Adipocyte (in vitro differentiated cells): Measurements from ENCODE around the gene SMOC1.

Source experiments
- DNase-seq: peaks from one replicate; pipeline ENCODE4 v3.0.0-alpha.2; 2015; ENCODE audit warnings: low read depth
- H3K27me3 ChIP-seq: replicated peaks from 2 replicates; pipeline ENCODE4 v1.7.0; 2013; ENCODE audit warnings: mild to moderate bottlenecking, low read length, moderate library complexity; ENCODE audit not compliant: control insufficient read depth, insufficient read depth
- H3K36me3 ChIP-seq: 2 replicates; pipeline ENCODE4 v1.7.0; 2013; ENCODE audit warnings: low read length, mild to moderate bottlenecking, moderate library complexity; ENCODE audit not compliant: control insufficient read depth, insufficient read depth, severe bottlenecking
- H3K4me1 ChIP-seq: 2 replicates; pipeline ENCODE4 v1.7.0; 2013; ENCODE audit warnings: mild to moderate bottlenecking, low read length, moderate library complexity; ENCODE audit not compliant: control insufficient read depth, insufficient read depth
- H3K4me3 ChIP-seq: 2 replicates; pipeline ENCODE4 v1.7.0; 2013; ENCODE audit warnings: mild to moderate bottlenecking, low read length, moderate library complexity
- H3K9ac ChIP-seq: 2 replicates; pipeline ENCODE4 v1.7.0; 2013; ENCODE audit warnings: mild to moderate bottlenecking, low read length, moderate library complexity
- H3K9me3 ChIP-seq: 2 replicates; pipeline ENCODE4 v1.7.0; 2013; ENCODE audit warnings: mild to moderate bottlenecking, low read length, moderate library complexity; ENCODE audit not compliant: control insufficient read depth

Gene SMOC1

DNA sequence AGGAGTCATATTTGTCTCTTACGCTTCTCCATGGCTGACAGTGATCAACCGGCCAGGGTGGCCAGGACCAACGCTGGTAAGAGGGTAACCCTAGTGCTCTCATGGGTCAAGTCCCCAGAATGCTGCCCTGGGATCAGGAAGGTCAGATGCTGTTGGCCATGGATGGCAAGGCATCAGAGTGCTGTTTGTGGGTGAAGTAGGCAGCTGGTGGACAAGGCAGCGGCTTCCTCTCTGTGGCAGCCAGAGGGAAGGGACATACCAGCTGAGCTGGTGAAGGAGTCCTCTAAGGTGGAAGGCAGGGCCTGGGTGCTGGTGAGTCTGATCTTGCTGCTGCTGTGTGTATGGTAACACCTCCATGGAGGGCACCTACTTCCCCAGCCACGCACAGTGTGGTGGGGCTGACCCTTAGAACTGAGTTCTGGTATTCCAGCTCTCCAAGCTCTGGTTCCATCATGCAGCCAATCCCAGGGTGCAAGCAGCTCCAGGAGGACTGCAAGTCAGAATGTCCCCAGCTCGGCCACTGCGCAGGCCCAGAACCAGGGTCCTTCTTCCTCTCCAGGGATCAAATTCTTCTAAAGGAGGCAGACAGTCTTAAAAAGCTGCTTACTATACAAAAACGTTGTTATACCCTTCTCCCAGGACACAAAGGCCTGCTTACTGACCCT is 13.4 kb upstream of the SMOC1 start:
- Histone ChIP-seq H3K4me1 (peaks cover 8% of the 10 kb centered on the region), H3K9ac (no peak overlapping the region)
- DNase-seq, result no peak

DNA sequence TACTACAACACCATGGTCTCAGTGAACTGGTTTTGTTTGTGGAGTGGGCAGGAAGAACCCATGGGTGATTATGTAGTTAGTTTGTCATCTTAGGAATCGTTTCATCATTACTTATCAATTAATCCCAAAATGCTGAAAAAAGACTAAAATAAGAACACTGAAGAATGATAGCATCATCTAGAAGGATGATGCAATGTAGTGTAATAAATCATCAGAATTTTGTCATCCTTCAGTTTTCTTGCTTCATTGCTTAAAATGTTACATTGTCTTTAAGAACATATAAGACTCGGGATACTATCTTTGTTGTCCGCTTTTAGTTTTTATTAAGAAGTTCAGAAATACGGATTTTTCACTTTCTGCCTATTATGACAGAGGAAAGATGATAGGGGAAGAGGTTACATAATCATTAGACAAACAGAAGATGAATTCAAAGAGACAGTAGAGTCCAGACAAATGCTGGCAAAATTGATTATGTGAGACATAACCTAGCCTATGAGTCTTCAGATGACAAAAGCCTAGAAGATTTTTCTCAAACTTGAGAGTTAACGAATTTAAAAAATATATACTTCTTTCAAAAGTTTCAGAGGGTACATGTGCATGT is 10.8 kb upstream of the SMOC1 start:
- no peak overlapping the region for H3K4me3 ChIP-seq
- H3K27me3 ChIP-seq, result no peaks in the 10 kb centered on the region
- H3K9ac ChIP-seq, result no peak overlapping the region
- H3K36me3 ChIP-seq, result no peaks in the 10 kb centered on the region
- H3K4me1 ChIP-seq, result peaks cover 5% of the 10 kb centered on the region
- H3K9me3 ChIP-seq, result peaks cover 13% of the 10 kb centered on the region
- DNase-seq, result no peak

More for the DNA sequence above, 13.4 kb upstream of the SMOC1 start:
- Histone ChIP-seq H3K27me3 (no peaks in the 10 kb centered on the region), H3K36me3 (no peaks in the 10 kb centered on the region), H3K4me3 (no peak overlapping the region), H3K9me3 (peaks cover 13% of the 10 kb centered on the region)

DNA sequence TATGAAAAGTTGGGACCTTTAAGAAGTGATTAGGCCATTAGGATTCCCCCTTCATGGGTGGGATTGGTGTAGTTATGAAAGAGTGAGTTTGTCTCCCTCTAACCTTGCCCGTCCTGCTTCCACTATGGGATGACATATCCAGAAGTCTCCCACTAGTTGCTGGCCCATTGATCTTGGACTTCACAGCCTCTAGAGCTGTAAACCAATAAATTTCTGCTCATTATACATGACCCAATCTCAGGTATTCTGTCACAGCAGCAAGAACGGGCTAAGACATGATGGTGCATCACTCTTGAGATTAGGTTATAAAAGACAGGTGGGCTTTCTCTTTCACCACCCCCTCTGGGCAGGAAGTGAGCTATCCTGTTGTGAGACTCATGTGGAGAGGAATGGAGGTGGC is 8.6 kb upstream of the SMOC1 start:
- peaks cover 8% of the 10 kb centered on the region for H3K4me1 ChIP-seq
- H3K9me3 ChIP-seq, result peaks cover 15% of the 10 kb centered on the region
- H3K9ac ChIP-seq, result no peak overlapping the region
- no peak overlapping the region for H3K4me3 ChIP-seq
- H3K36me3 ChIP-seq, result no peaks in the 10 kb centered on the region
- DNase-seq, result no peak
- H3K27me3 ChIP-seq, result no peaks in the 10 kb centered on the region

DNA sequence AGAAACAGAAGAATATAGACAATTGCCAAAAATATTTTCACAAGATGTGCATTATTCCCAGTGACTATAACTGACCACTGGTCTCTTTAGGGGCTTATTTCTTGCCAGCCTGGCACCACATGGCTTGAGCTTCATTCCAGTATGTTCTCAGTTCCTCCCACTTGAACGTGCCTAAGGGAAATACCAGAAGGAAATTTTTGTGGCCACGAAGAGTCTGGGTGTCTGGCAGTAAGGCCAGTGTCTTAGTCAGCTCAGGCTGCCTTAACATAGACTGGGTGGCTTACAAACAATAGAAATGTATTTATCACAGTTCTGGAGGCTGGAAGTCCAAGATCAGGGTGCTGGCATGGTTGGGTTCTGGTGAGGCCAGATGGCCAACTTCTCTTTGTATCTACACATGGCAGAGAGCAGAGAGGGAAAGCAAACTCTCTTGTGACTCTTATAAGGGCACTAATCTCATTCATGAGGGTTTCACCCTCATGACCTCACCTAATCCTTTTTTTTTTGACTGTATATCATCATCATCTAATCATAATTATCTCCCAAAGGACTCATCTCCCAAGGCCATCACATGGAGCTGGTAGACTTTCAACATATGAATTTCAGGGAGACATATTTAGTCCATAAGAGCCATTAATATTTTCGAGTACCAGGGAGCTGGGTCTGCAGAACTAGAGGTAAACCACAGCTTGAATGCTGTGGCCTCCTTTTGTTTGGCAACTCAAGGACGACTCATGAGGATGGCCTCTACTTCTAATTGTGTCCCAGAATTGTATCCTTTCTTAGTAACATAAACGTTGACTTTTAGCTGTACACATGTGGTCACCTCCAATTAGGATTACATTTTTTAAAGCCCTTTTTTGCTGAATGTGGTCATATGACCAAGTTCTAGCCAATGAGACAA is 5.1 kb upstream of the SMOC1 start:
- no peak overlapping the region for H3K4me3 ChIP-seq
- H3K27me3 ChIP-seq, result no peaks in the 10 kb centered on the region
- peaks cover 28% of the 10 kb centered on the region for H3K4me1 ChIP-seq
- H3K9me3 ChIP-seq, result peaks cover 9% of the 10 kb centered on the region
- no peaks in the 10 kb centered on the region for H3K36me3 ChIP-seq
- peak; percentile 3 for DNase-seq
- no peak overlapping the region for H3K9ac ChIP-seq

DNA sequence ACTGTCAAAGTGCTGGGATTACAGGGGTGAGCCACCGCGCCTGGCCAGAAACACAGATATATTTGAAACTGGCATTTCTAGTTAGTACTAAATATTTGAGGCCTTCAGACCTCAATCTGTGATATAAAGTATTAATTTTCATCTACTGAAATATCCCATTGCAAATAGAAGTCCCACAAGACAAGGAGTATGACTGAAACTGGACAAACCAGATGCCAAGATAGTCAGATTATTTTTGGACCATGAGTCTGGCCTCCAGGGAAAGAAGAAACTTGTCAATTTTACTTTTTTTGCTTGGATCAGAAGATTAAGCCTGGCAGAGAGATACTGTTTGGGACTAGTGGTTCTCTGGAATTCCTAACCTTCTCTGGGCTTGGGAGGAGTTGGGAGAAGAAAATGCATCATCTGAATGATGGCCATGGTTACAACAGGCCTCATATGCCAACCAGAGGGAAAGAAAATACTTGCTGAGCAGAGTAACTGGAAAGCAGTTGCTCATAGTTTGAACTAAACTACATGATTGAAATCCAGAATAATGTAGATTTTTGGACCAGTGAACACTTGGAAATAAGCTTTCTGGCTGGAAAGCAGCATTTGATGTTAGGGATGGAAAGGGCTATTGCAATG is 2.9 kb upstream of the SMOC1 start:
- Histone ChIP-seq H3K36me3 (no peaks in the 10 kb centered on the region), H3K4me1 (peaks cover 40% of the 10 kb centered on the region), H3K27me3 (no peaks in the 10 kb centered on the region), H3K4me3 (no peak overlapping the region), H3K9me3 (peaks cover 9% of the 10 kb centered on the region), H3K9ac (no peak overlapping the region)
- DNase-seq, result no peak

DNA sequence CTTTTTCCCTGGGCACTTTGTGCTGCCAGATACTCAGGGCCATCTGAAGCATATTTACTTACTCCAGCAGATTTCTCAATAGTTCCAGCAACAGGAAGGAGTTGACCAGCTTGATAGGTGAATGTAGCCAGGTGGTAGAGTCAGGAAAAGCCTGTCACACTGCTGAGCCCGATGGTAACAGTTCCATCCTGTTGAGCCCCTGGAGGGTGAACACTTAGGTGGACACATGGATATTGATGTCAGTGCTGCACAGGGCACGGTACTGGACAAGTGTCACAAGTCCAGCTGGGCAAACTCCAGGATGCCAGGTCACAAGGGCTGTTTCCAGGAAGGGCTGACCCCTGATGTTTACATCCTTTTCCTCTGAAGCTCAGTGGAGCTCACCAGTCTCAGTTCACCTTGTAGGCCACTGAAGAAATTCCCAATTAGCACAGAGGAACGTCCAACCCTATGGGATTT is 2.3 kb upstream of the SMOC1 start:
- Histone ChIP-seq H3K4me3 (no peak overlapping the region), H3K9ac (no peak overlapping the region), H3K27me3 (no peaks in the 10 kb centered on the region), H3K4me1 (peaks cover 42% of the 10 kb centered on the region), H3K9me3 (peaks cover 9% of the 10 kb centered on the region), H3K36me3 (no peaks in the 10 kb centered on the region)
- DNase-seq, result no peak

DNA sequence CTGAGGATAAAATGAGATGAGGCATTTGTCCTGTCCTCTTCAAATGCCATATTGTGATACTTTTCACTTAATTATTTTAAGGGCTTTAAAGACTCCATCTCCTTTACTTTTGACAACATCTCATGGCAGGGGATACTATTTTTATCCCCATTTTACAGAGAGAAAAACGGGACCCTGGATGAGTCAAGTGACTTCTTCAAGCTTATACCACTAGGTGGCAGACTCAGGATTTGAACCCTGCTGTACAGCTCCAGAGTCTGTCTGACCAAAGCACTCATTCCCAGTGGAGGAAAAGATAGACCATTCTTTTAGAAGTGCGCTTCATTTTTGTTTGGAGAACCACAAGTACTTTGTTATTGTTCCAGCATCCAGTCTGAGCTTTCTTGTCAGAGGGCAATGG is 1.7 kb upstream of the SMOC1 start:
- DNase-seq, result no peak
- Histone ChIP-seq H3K4me1 (peaks cover 48% of the 10 kb centered on the region), H3K9me3 (peaks cover 9% of the 10 kb centered on the region), H3K9ac (peak overlapping the region; percentile 21), H3K27me3 (no peaks in the 10 kb centered on the region), H3K36me3 (no peaks in the 10 kb centered on the region), H3K4me3 (no peak overlapping the region)

DNA sequence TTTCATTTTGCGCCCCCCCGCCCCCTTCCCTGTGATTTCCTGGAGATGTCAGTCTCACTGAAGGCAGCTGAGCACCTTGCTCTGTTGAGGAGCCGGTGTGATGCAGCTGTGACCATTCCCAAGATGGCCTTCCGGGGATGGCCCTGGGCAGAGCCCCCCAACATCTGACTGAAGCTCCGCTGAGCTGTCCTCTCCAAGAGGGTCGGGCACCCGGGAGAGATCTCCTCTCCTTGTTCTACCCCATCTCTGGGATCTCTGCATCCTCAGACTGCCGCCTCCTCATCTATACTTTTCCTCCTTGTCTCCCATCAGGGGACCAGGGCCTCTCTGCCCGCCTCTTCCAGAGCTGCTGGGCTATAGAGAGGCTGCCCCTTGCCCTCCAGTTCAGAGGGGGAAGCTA is 965 bp upstream of the SMOC1 start:
- H3K4me1 ChIP-seq, result peaks cover 48% of the 10 kb centered on the region
- H3K9ac ChIP-seq, result no peak overlapping the region
- H3K4me3 ChIP-seq, result no peak overlapping the region
- no peaks in the 10 kb centered on the region for H3K27me3 ChIP-seq
- no peak for DNase-seq
- no peaks in the 10 kb centered on the region for H3K36me3 ChIP-seq
- peaks cover 9% of the 10 kb centered on the region for H3K9me3 ChIP-seq

DNA sequence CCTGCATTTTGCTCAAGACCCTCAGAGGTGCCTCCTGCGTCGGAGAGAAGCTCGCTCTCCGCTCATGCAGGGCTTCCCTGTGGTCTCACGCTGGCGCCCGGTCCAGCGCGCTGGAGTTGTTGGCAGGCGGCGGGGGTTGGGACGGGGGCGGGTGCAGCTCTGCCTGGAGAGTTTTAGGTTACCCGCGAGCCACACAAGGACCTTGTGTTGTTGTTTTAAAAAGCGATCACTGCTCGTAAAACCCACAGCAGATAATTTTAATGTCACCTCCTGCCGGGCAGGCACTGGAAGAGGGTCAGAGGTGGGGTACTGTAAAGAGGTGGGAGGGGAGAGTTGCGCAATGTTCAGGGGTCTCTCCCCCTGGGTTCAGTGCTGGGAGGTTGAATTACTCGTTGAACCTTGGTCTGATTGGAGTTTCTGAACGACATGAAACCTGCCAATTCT is 850 bp downstream of the SMOC1 start:
- Histone ChIP-seq H3K36me3 (no peaks in the 10 kb centered on the region), H3K27me3 (no peaks in the 10 kb centered on the region), H3K4me3 (peak overlapping the region; percentile 89), H3K9me3 (no peaks in the 10 kb centered on the region), H3K9ac (peak overlapping the region; percentile 85), H3K4me1 (peaks cover 43% of the 10 kb centered on the region)
- DNase-seq, result no peak

DNA sequence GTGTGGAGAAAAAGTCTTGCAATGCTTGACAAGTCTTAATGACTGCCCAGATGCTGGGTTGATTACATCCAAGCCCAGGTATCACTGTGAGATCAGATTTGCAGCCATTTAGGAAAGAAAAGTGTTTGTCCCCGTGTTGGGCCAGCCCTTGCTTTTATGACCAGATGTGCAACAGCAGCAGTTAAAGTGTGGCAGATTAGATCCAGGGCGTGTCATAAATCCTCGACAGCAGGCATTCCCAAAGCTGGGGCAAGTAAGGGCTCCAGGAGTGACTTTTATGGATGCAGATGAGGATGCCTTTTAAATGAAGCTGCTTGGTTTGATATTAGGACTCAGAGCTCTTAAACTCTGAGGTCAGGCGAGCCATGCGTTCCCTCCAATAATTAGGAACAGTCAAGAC is 1.7 kb downstream of the SMOC1 start:
- Histone ChIP-seq H3K36me3 (no peaks in the 10 kb centered on the region), H3K9ac (peak overlapping the region; percentile 65), H3K4me3 (peak overlapping the region; percentile 89), H3K27me3 (no peaks in the 10 kb centered on the region), H3K4me1 (peaks cover 43% of the 10 kb centered on the region), H3K9me3 (no peaks in the 10 kb centered on the region)
- DNase-seq, result no peak
